Activated CD8-positive, alpha-beta memory T cell treated with anti-CD3 and anti-CD28 coated beads, Interleukin-2, amount 50 U/mL, for 1 hour (primary cell): ENCODE results near the gene PCYT1B.
"Not testable (repeated sequence)": the region's sequence is repeated elsewhere in the genome, so short reads cannot be mapped to it uniquely, and the experiment has no call there.

ENCODE experiments used
- DNase-seq: peaks from one replicate; pipeline ENCODE4 v3.0.0-alpha.2; 2020; ENCODE audit errors: extremely low read depth

PCYT1B gene

DNA sequence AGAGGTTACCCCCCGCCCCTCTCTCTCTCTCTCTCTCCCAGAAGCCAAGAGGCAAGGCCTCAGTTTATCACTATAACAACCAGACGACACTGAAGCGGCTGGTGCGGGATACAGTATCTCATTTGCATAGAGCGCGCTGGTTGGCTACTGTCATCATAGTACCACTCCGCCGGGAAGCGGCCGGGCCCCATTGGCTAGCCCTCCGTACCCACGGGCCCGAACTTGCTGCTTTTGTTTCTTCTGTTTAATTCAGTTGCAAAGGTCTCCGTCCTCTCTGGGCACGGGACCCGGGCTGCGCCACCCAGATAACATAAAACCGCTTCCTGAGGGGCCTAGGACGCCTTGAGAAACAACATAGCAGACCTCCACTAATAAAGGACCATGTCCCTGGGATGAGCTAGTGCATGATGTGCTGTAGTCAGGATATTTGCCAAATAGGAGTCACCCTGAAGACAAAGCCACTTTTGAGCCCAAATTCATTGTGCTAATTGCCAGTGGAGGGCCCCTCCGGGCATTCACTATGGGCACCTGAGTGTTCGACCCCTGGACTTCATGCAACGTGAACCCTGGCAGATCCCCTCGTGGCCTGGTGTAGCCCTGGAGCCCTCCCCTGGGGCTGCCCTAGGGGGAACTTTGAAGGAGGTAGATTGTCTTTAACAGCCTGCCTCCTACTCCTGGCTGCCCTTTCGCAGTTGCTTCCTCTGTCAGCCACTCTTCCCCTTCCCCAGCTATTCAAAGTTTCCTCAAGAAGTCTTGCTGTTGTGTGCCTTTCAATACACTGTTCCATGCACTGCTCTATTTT, at the start of gene PCYT1B:
Gene PCYT1B (minus strand): TSS at position 91 of the 802 bp plus-strand sequence. CDS start 242 bp downstream, outside the sequence.
- peak; percentile 11 for DNase-seq

- no peak for DNase-seq
These were observed 49.1 kb upstream of the PCYT1B start for GRCh38 chrX:24696294-24696693.

DNA sequence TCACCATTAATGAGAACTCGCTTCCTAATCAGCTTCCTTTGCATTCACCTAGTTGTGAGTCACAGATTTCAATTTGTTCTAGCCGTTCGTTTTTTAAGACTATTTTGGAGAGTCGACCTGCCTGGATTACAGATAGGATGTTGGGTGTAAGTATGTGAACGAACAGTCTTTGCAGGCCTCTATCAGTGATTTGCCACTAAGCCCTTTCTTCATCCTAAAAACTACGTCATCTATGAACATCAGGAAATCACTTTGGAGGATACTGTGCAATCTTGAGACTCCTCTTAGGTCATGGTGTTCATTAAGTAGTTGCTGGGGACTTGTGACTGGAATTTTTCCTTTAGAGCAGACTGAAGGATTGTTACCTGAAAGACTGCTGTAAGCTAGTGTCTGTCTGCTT, 47.7 kb upstream of the PCYT1B start:
- DNase-seq: no peak

DNA sequence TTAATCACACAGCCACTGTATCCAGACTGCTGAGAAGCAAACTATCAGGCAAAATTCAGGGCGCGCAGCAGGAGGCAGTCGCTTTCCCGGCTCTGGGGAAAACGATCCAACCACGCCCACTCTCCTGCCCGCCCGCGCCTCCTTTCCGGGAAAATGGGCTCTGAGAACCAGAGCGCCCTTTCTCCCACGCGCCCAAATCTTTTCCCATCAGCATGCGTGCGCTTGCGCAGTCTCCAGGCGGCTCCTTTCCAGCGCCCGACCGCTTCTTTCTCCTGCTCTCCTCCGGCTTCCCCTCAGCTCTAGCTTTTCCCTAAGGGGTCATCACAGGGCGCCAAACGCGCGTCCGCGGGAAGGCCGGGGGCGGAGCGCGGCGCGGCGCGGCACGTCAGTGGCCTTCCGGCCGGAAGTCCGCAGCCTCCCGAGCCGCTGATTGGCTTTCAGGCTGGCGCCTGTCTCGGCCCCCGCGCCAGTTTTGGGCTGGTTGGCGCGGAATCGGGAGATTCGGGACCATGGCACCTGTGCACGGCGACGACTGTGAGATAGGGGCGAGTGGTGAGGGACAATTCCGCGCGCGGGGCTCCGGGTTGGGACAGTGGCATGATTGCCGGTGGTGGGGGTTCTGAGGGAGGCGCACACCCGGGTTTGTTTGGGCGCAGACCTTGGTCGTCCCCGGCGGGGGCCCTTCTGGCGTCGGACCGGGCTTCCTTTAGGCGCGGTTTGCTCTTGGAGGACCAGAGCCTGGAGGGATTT, 46.5 kb upstream of the PCYT1B start, which contains the start of gene POLA1:
Gene POLA1 (plus strand): TSS at position 466 of the 750 bp plus-strand sequence. CDS start 44 bp downstream, at position 510.
- DNase-seq: no peak

GRCh38 chrX:24692305-24692704, 45.2 kb upstream of the PCYT1B start:
- no peak for DNase-seq

GRCh38 chrX:24684048-24684447, 36.9 kb upstream of the PCYT1B start:
- no peak for DNase-seq

DNA sequence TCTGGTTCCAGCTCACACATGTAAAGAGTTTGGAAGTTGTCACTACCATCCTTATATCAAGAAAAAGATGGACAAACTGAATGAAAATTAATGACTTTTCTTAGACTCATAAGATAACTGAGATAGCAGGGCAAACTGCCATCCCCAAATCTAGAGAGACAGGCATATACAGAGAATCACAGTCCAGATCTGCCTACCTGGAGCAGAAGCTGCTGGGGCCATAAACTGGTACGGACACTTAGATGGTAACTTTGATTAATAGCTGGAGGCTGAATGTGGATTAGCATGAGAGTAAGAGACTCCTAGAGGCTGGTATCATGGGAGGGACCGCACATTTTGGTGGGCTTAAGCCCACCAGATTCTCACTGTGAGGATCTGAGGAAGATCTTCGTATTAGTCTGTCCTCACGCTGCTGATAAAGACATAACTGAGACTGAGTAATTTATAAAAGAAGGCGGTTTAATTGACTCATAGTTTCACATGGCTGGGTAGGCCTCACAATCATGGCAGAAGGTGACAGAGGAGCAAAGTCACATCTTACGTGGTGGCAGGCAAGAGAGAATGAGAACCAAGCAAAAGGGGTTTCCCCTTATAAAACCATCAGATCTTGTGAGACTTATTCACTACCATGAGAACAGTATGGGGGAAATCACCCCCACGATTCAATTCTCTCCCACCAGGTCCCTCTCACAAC, 35.7 kb upstream of the PCYT1B start:
- DNase-seq: no peak

DNA sequence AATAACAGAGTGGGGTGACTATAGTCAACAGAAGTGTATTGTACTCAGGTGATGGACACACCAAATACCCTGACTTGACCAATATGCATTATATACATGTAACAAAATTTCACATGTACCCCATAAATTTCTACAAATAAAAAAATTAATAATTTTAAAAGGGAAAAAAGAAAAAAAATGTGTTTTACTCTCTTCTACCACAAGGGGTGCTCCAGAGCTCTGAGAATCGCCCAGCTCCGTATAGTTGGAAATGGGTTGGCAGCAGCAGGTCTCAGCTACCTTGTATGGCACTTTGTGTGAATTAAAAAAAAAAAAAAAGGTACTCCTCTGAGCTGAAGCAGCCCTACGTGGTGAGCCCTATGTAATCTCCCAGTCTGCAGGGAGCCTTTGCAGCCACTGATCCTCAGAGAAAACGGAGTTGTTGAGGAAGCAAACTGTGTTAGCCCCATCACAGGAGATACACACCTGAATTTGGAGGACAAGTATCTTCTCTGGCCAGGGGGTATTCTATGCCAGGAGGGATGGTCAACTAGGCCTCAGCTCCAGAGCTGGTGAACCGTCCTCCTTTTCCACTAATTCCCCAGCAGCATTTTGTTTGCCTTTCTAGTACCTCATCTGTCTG, 29.4 kb upstream of the PCYT1B start:
- DNase-seq: no peak

GRCh38 chrX:24673424-24673823, 26.3 kb upstream of the PCYT1B start:
- DNase-seq: no peak

DNA sequence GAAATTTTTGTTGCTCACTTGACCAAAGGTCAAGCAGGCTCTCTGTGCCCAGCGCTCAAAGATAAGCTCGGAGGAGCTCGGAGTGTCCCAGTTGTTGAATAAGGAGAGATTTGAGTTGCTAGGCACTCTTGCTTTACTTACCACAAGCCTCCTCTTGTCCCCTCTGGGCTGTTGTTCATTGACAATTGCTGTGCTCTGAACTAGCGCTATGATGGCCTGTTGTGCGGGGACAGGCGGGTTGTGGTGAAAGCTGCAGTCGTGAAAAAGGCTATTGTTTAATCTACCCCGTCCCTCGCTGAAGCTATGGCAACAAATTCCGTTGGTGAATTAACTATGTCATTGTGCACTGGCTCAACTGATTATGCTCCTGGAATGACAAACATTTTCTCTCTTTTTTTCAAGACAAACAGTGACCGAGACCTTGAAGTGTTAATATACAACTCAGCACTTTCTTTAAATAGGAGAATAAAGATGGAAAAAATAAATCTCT, 25.6 kb upstream of the PCYT1B start:
- no peak for DNase-seq

DNA sequence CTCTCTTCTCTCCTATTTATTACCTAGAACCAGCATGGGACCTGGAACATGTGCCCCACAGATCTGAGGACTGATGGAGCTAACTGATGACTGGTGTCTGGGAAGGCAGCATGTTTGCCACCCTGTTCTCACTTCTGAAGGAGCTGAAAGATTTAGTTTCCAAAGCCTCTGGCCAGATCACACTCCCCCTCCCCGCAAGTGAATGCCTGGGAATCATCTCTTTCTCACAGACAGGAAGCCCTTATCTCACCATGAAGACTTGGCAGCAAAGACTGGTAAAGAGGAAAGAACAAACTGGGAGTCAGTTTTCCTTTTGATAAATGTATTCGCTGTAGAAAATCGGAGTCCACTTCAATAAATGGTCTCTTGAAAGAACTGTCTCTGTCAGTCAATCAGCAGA, 21.0 kb upstream of the PCYT1B start:
- DNase-seq: no peak

GRCh38 chrX:24662352-24662751, 15.2 kb upstream of the PCYT1B start:
- DNase-seq: no peak

- no peak for DNase-seq
These were observed 14.1 kb upstream of the PCYT1B start for GRCh38 chrX:24661292-24661691.

- no peak for DNase-seq
These were observed 12.5 kb upstream of the PCYT1B start for GRCh38 chrX:24659646-24660045.

- no peak for DNase-seq
These were observed 12.0 kb upstream of the PCYT1B start for GRCh38 chrX:24659106-24659505.

DNA sequence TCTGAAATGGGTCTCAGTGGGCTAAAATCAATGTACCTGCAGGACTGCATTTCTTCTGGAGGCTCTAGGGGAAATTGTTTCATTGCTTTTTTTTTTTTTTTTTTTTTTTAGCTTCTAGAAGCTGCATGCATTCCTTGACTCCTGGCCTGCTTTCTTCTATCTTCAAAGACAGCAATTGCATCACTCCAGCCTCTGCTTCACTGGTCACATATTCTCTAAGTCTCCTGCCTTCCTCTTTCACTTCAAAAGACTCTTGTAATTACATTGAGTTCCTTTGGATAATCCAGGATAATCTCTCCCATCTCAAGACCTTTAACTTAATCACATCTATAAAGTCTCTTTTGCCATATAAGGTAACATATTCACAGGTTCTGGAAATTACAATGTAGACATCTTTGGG, 11.3 kb upstream of the PCYT1B start:
- no peak for DNase-seq

- DNase-seq: no peak
These were observed 10.7 kb upstream of the PCYT1B start for GRCh38 chrX:24657671-24658386.

DNA sequence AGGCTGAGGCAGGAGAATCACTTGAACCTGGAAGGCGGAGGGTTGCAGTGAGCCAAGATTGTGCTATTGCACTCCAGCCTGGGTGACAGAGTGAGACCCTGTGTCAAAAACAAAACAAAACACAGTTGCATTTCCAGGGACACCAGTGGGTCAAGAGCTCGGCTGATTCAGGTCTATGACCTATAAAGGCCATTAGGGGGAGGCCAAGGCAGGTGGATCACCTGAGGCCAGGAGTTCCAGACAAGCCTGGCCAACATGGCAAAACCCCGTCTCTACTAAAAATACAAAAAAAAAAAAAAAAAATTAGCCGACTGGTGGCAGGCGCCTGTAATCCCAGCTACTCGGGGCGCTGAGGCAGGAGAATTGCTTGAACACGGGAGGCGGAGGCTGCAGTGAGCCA, 8.5 kb upstream of the PCYT1B start:
- DNase-seq: not testable (repeated sequence)

DNA sequence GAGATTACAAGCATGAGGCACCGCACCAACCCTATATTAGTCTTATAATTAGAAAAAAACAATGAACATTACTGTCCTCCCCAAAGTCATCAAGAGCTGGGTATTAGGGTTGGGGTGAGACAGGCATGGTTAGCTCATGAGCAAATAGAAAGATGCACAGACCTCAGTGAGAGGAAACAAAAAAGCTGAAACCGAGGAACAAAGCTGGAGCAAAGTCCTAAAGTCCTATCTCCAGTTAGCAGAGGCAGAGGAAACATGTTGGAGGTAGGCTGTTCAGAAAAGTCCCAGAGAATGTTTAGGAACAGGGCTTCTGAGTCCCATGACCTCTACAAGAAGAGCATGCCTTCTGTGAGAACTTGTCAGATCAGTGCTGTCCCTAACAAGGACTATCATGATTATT, 4.6 kb upstream of the PCYT1B start:
- no peak for DNase-seq

- no peak for DNase-seq
These were observed 1.3 kb upstream of the PCYT1B start for GRCh38 chrX:24648495-24648894.

GRCh38 chrX:24646745-24647182, 383 bp downstream of the PCYT1B start:
- no peak for DNase-seq
